Myocyte (in vitro differentiated cells): ENCODE measurements around the gene COX4I1. TPM values are rescaled to one million over a fixed set of nuclear protein-coding genes. Genes with fewer than 3 reads are reported as not detected.
A peak's percentile ranks its signal among the peaks of the same experiment; 100 is the strongest.
"Not testable (repeated sequence)": the region's sequence is repeated elsewhere in the genome, so short reads cannot be mapped to it uniquely, and the experiment has no call there.

Source experiments
- DNase-seq: peaks from one replicate; pipeline ENCODE4 v3.0.0-alpha.2; 2012; ENCODE audit warnings: low read depth
- total RNA-seq: library from RNA; depleted of rRNA; stranded (reverse); fragments of >200 nt; gene quantifications from 2 replicates; pipeline ENCODE4 v1.2.3, GENCODE V29; 2014

COX4I1 gene
- total RNA-seq, 1 donor from 2014 or later: 400 TPM

DNA sequence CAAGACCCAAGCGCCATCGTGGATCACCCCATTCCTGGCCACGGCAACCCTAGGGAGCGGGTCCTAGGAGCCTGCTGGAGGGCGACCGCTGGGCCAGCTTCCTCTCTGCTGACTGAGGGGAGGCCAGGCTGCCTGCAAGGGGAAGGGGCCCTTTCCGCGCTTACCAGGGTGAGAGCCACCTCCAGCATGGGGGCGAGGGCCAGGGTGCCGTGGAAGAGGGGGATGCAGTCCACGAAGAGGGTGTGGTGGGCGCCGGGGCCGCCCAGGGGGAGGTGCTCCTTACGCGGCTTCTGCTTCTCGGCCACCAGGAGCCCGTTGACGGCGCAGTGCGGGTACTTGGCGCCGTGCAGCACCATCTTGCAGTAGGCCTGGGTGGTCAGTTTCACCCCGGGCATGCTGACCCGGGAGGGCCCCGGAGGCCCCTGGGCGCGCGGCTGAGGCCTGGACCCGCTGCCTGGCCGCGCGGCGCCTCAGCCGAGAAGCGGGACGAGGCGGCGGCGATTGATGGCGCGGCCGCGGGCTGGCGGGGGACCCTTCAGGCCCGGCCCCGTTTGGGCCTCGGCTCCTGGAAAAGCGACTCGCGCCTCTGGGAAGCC is 496 bp upstream of the COX4I1 start:
- DNase-seq: peak; percentile 15

DNA sequence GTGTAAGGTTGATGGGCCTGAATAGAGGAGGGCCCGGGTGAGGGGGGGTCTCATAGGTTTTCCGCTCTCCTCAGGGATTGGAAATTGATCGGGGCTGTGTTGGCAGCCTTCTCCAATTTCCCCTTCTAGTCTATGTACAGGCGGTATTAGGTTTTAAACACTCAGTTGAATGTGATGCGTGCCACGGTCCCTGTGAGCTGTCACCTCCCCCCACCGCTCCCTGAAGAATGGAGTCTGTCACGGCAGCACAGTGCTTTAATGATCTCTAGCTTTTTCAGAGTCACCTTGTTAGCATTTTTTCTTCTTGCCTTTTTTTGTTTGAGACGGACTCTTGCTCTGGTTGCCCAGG is 800 bp downstream of the COX4I1 start:
- peak; percentile 16 for DNase-seq

DNA sequence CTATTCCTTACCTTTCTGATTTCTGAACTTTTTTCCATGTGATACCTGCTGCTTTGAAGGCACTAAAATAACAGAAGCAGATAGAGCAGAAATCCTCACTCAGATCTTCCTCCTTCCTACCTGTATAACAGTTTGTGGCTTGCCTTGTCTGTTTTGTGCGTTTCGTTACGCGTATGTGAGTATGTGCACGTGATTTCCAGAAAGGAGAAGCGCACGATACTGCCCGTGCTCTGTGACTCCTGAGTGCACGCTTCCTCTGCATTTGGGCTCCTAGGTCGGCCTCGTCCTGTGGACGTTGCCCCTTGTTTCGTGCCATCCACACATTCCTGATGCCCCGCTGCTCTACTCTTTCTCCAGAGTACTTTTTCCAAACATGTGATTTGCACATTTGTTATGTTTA is 4.1 kb downstream of the COX4I1 start:
- DNase-seq: no peak

DNA sequence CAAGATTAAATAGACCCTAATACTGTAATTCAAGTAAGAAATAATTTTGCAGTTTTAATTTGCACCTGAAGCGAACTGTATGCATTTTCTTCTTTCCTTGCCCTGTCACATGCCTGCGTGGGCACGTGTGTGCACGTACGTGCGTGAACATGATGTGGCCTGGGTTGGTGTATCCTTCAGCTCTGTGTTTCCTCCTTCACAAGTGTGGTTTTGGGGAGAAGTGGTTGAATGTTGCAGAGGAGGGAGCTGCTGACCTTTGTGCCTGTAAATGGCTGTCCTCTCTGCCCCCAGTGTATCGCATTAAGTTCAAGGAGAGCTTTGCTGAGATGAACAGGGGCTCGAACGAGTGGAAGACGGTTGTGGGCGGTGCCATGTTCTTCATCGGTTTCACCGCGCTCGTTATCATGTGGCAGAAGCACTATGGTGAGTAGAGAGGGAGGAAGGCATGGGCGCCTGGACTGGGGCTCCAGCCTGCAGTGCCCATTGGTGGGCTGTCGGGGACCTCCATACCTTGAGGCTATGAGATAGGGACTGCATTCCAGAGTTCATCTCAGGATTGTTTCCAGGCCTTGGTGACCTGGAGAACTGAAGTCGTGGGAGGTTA is 6.0 kb downstream of the COX4I1 start:
- DNase-seq: no peak

DNA sequence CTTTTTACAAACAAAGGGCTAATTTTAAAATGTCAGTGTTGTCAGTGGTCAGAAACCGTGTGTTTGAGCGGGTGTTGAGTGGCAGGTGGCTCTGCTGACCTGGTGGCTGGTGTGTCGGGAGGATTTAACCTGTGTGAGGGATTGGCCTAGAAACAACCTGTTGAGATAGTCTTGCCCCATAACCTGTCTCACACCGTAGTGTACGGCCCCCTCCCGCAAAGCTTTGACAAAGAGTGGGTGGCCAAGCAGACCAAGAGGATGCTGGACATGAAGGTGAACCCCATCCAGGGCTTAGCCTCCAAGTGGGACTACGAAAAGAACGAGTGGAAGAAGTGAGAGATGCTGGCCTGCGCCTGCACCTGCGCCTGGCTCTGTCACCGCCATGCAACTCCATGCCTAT is 7.0 kb downstream of the COX4I1 start:
- no peak for DNase-seq

DNA sequence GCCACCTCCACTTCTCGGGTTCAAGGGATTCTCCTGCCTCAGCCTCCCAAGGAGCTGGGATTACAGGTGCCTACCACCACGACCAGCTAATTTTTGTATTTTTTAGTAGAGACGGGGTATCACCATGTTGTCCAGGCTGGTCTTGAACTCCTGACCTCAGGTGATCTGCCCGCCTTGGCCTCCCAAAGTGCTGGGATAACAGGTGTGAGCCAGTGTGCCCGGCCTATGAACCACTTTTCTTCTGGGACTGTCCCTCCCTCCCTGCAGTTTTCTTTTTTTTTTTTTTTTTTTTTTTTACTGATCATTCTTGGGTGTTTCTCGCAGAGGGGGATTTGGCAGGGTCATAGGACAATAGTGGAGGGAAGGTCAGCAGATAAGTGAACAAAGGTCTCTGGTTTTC is 7.8 kb downstream of the COX4I1 start:
- DNase-seq: not testable (repeated sequence)

DNA sequence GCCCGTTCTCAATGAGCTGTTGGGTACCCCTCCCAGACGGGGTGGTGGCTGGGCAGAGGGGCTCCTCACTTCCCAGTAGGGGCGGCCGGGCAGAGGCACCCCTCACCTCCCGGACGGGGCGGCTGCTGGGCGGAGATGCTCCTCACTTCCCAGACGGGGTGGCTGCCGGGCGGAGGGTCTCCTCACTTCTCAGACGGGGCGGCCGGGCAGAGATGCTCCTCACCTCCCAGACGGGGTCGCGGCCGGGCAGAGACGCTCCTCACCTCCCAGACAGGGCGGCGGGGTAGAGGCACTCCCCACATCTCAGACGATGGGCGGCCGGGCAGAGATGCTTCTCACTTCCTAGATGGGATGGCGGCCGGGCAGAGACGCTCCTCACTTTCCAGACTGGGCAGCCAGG is 8.6 kb downstream of the COX4I1 start:
- DNase-seq: not testable (repeated sequence)

DNA sequence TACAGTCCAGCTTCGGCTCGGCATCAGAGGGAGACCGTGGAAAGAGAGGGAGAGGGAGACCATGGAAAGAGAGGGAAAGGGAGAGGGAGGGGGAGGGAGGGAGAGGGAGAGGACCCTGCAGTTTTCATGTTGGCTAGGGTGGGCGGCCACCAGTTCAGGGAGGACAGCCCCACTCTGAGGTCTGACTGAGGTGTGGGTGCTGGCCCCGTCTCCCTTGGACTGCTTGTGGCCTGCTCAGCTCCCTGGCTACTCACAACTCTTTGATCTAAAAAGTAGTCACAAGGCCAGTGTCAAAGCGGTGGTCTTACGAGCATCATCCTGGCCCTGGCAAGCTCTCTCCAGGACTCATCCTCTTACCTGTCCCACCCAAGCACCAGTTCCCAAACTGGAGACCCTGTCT is 9.4 kb downstream of the COX4I1 start:
- no peak for DNase-seq

DNA sequence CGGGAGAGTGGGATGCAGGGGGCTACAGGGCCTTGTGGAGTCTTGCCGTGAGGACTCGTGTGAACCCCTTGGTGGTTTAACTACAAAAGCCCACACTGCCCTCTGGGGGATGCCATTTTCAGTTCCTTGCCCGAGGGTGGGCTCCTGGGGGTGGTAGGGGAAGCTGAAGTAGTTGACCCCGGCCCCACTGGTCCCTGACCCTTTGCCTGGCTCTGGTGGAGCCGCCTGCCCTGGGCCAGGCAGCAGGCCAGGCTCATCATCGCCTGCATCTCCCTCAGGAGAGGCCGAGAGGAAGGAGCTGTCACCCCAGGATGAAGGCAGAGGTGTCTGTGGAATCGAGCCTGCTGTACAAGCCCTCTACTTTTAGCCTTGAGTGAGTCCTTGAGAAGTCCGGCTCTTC is 10.2 kb downstream of the COX4I1 start:
- no peak for DNase-seq

DNA sequence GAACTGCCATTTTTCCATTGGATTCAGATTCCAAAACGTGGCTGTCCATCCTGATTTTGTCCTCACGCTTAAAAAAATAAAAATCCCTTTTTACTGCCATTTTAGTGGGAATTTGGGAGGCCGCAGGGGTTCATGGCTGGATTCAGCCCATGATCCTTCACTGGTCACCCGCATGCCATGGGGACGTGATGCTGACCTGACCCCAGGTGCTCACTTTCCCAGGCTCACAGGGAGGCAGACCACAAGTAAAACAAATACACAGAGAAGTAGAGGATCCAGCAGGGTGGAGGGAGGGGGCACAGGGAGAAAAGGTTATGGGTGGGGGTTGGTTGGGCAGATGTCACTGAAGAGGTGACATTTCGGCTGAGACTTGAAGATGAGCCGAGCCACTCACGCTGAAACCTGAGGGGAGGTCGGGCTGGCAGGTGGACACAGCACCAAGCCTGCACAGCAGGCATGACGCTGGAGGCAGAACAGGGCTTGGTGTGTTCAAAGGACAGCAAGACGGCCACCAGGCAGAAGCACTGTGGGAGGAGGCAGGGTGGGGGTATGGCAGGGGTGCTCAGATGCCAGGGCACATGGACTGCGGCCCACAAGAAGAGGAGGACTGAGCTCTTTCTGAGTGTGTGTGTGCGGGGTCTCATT is 10.7 kb downstream of the COX4I1 start:
- DNase-seq: no peak

DNA sequence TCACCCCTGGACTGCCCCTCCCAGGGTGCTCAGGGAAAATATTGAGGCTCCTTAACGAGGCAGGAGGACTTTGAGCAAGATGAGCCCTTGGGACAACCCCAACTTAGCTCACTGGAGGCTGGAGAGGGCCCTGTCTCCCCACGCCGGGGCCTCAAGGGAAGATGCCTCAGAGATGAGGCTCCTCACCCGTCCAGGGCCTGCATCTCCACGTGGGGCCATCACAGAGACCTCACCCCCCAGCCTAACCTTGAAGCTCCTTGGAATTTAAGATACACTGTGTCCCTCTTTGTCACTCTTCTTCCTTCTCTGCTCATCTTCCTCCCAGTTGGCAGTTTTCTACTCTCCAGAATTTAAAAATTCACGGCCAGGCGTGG is 11.2 kb downstream of the COX4I1 start:
- no peak for DNase-seq

DNA sequence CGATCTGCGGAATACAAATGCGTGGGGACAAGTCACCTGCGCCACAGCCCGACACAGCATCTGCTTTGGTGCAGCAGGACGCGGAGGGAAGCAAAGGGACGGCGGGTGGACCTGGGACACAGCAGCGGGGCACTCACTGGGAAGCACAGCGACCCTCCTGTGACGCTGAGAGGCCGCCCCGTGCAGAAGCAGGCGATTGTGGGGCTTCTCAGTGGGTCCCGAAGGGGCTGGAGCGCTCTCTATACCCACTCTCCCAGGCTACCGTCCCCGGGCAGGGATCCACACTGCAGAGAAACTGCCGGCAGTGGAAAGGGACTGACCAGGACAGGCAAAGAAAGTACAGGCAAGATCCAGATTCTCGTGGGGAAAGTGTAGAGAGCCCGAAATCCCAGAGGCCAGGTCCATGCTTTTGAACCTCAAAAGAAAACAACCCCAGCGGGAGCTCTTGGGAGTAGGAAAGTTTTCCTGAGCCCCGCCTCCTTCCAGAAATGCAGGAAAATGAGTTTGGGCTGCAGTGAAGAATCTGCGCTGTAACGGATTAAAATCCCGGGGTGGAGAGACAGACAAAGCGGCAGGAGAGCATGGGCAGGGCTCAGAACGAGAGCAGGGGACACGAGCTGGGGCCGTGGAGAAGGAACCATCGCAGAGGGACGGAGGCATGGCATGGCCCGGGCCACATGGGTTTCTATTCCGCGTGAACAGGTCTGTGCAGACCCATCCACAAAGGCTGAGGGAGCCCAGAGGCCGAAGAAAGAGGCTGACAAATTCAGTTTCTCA is 12.7 kb downstream of the COX4I1 start:
- DNase-seq: no peak

DNA sequence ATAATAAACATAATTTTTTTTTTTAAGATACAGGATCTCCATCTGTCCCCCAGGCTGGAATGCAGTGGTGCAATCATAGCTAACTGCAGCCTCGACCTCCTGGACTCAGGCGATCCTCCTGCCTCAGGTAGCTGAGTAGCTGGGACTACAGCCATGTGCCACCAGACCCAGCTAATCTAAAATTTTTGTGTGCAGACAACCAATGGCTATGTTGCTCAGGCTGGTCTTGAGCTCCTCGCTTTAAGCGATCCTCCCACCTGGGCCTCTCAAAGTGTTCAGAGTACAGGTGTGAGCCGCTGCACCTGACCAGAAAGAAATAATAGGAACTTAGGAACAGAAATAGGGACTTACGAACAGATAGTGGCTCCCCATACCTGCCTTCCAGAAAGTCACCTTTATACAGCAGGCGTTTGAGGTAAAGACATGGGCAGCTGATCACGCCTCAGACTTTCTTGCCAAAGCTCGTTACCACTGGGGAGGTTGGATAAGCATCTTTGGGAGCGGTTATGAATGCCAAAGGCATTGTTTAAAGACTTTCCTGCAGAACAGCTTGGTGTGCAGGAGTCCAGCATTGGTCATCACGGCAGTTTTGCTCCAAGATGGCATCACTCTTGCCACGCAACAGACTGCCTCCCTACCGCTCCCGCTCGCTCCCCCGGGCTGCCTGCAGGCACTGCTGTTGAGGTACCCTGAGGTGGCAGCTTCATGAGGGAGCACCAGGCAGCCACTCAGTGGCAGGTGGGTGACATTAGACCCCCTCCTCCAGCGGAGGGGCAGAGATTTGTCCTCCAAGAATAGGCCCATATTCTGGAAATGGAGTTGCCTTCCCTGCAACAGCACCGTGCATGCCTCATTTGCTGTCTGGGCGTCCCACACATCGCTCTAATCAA is 13.6 kb downstream of the COX4I1 start:
- no peak for DNase-seq

DNA sequence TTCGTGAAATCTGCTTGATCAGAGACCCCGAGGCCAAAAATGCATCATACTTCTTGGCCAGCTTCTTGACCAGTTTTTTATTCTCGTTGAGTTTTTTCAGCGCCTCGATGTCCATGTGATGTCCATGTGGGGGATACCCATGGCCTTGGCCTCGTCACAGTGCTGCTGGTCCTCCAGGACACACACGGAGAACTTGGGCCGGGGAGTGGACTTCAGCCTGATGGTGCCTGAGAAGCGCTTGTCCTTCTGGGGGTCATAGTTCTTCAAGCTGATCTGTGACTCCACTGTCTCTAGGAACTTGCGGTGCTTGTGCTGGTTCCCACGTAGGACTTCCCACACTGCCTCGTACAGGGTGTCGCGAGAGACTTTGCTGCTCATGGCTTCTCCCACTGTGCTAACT is 16.7 kb downstream of the COX4I1 start:
- DNase-seq: no peak

DNA sequence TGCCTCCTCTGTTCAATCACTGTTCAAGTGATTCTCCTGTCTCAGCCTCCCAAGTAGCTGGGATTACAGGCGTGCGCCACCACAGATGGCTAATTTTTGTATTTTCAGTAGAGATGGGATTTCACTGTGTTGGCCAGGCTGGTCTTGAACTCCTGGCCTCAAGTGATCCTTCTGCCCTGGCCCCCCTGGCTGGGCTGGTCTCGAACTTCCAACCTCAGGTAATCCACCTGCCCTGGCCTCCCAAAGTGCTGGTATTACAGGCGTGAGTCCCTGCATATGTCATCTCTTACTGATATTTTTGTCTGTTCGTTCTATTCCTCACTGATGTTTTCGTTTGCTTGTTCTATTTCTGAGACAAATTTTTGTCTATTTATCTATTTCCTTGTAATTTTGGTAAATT is 17.7 kb downstream of the COX4I1 start:
- not testable (repeated sequence) for DNase-seq

DNA sequence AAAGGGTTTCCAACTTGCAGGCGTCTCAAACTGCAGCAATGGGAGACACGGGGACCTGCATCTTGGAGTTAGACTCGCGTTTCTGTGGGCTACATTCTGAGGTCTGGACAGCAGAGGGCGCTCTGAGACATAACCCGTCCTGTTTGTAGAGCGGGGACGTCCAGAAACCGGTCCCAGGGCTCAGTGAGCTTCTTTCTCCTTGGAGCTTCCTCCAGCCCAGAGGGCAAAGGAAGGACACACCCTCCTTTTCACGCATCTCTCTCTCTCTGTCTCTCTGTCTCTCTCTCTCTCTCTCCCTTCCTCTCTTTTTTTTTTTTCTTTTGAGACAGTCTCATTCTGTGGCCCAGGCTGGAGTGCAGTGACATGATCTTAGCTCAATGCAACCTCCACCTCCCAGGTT is 19.8 kb downstream of the COX4I1 start:
- DNase-seq: peak; percentile 54

DNA sequence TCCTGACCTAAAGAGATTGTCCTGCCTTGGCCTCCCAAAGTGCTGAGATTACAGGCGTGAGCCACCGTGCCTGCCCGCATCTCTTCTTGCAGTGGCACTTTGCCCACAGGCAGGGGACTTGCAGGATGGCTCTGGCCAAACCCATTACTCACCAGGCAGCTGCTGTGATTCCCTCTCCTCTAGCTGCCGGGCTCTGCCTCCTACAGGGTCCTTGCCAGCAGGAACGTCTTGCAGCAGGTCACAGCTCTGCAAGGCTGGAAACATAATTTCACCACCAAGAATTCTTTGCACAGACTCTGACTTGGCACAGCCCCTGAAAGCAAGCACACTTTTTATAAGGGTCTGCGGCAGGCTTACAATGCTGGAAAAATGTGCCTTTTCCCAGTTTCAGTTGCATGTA is 20.3 kb downstream of the COX4I1 start:
- DNase-seq: peak; percentile 42

DNA sequence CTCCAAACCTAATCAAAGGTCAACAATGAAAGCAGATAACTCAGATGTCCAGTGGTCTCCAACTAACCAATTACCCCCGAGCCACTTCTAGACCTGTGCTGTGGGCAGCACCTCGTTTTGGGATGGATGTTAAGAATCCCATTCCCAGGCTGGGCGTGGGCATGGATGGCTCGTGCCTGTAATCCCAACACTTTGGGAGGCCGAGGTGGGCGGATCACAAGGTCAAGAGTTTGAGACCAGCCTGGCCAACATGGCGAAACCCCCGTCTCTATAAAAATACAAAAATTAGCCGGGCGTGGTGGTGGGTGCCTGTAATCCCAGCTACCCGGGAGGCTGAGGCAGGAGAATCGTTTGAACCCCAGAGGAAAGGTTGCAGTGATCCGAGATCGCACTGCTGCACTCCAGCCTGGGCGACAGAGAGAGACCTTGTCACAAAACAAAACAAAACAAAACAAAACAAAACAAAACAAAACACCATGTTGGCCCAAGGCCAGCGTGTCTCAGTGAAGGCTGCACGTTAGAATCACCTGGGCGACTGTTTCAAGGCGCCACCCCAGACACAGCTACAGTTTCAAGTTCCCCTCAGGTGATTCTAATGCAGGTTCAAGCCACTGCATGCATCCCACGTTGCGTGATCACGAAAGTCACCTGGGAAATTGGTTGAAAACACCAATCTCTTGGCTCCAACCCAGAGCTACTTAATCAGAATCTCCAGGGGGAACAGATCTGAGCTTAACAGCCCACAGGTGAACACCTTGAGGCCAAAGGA is 21.3 kb downstream of the COX4I1 start:
- no peak for DNase-seq

DNA sequence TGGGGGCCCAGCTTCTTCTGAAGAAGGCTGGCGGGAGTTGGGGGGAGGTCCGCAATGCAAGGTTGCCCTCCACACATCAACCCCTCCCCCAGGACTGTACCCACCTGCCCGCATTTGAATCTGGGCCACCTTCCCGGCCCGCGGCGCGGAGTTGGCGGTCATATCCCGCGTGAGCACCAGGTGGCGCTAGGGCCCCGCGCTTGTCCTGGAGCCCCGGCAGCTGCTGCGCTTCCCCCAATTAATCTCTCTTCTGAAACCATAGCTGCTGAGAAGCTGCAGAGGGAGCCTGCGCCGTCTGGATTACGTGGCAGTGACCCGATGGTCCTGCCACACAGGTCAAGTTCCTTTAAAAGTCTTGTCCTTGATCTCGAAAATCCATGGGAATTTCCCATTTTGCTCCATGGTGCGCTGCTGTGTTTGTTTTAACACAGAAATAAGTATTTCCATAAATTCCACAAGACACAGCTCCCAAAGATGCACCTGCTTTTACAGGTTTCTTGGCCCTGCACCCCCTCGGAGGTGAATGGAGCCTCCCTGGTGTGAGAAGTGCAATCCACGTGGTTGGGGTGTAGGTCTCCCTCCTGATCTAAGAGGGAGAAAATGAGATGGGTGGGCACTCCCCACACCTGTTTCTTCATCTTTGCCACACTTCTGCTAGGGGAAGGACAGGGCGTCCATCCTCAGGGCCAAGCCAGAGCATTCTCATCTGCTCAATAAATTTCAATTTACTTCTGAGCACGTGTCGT is 22.1 kb downstream of the COX4I1 start:
- peak; percentile 75 for DNase-seq

DNA sequence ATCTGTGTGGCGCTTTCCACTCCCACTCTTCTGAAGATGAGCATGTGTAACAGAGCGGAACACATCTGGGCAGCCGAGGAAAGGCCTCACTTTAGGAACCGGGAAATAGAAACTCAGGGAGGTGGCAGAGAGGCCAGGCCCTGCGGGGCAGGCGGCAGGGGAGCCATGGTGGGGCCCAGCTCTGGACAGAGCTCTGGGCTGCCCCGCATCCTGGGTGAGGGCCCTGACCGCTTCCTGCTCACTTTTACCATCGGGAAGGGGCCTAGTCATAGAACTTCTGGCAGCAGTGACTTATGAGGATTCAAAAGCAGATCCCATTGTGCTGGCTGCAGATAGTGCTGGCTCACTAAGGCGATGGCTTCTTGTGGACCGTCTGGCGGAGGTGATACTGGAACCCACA is 22.6 kb downstream of the COX4I1 start:
- no peak for DNase-seq
